DND-41 (cell line): ENCODE measurements around the gene THSD4.

Experiments
- ATAC-seq: fragments of 200-7000 bp; cut with Tn5 transposase; 3 replicates; pipeline ENCODE4 v1.9.1; 2021; ENCODE audit warnings: low read depth; ENCODE audit not compliant: insufficient read depth
- DNase-seq: peaks from one replicate; pipeline ENCODE4 v3.0.0-alpha.2; 2020
- H2AFZ ChIP-seq: 2 replicates; pipeline ENCODE4 v1.6.0; 2012; ENCODE audit warnings: low read depth, low read length
- H3K27ac ChIP-seq: 2 replicates; pipeline ENCODE4 v1.5.1; 2012; ENCODE audit warnings: low read length, inconsistent platforms
- H3K27me3 ChIP-seq: fragments of 200-600 bp; sonication (generic); 2 replicates; pipeline ENCODE4 v1.6.0; 2012; ENCODE audit warnings: low read length, mild to moderate bottlenecking, inconsistent platforms; ENCODE audit not compliant: insufficient read depth, poor library complexity
- H3K36me3 ChIP-seq: 2 replicates; pipeline ENCODE4 v1.5.1; 2012; ENCODE audit warnings: low read length, inconsistent platforms; ENCODE audit not compliant: insufficient read depth
- H3K4me1 ChIP-seq: 2 replicates; pipeline ENCODE4 v1.5.1; 2012; ENCODE audit warnings: mild to moderate bottlenecking, low read length; ENCODE audit not compliant: insufficient read depth
- H3K4me2 ChIP-seq: 2 replicates; pipeline ENCODE4 v1.6.0; 2012; ENCODE audit warnings: mild to moderate bottlenecking, moderate library complexity, low read length, inconsistent platforms; ENCODE audit not compliant: insufficient read depth
- H3K4me3 ChIP-seq, 2 experiments: fragments of 200-600 bp in 1 of 2; shearing (Covaris generic) in 1 of 2; 2 replicates each; pipeline ENCODE4 v1.5.1; 2012 to 2016; ENCODE audit warnings: inconsistent platforms in 2 of 2, low read length in 2 of 2, mild to moderate bottlenecking in 2 of 2, low read depth in 1 of 2, moderate library complexity in 1 of 2
- H3K79me2 ChIP-seq: 2 replicates; pipeline ENCODE4 v1.6.0; 2012; ENCODE audit warnings: low read length, inconsistent platforms; ENCODE audit not compliant: insufficient read depth
- H3K9ac ChIP-seq: 2 replicates; pipeline ENCODE4 v1.6.0; 2012; ENCODE audit warnings: low read depth, mild to moderate bottlenecking, inconsistent platforms, low read length, moderate library complexity
- H3K9me3 ChIP-seq: 2 replicates; pipeline ENCODE4 v1.5.1; 2012; ENCODE audit warnings: low read length, moderate library complexity, mild to moderate bottlenecking, inconsistent platforms; ENCODE audit not compliant: insufficient read depth, severe bottlenecking
- H4K20me1 ChIP-seq: 2 replicates; pipeline ENCODE4 v1.6.0; 2012; ENCODE audit warnings: low read length; ENCODE audit not compliant: insufficient read depth
- CTCF ChIP-seq: IDR thresholded peaks from 2 replicates; pipeline ENCODE4 v1.5.1; 2012; ENCODE audit warnings: borderline replicate concordance, low read length, moderate library complexity, mild to moderate bottlenecking; ENCODE audit not compliant: poor library complexity, severe bottlenecking; ENCODE audit errors: extremely low read depth
- EZH2 ChIP-seq: IDR thresholded peaks from 3 replicates; pipeline ENCODE4 v1.6.1; 2012; ENCODE audit warnings: borderline replicate concordance, low read depth, mild to moderate bottlenecking, moderate library complexity, low read length, inconsistent platforms; ENCODE audit not compliant: severe bottlenecking

THSD4 gene

GRCh38 chr15:71715914-71716313, 600.6 kb downstream of the THSD4 start:
- TF ChIP-seq CTCF = no peak
- TF ChIP-seq EZH2 = no peak
- H3K79me2 ChIP-seq = no peaks in the 10 kb centered on the region

GRCh38 chr15:71716990-71717389, 601.7 kb downstream of the THSD4 start:
- H3K9me3 ChIP-seq = no peaks in the 10 kb centered on the region
- H3K79me2 ChIP-seq = no peaks in the 10 kb centered on the region
- H3K4me3 ChIP-seq = no peak overlapping the region
- H3K4me1 ChIP-seq = no peaks in the 10 kb centered on the region
- DNase-seq (no peak), ATAC-seq (no peak)
- no peak for TF ChIP-seq CTCF
- no peak for TF ChIP-seq EZH2
- no peak overlapping the region for H3K9ac ChIP-seq
- H2AFZ ChIP-seq = no peak overlapping the region
- no peaks in the 10 kb centered on the region for H3K27me3 ChIP-seq
- no peaks in the 10 kb centered on the region for H3K36me3 ChIP-seq
- H3K27ac ChIP-seq = no peak overlapping the region
- H3K4me2 ChIP-seq = no peak overlapping the region
- no peaks in the 10 kb centered on the region for H4K20me1 ChIP-seq

More at GRCh38 chr15:71715914-71716313, 600.6 kb downstream of the THSD4 start:
- Histone ChIP-seq H3K4me2 (no peak overlapping the region), H3K9ac (no peak overlapping the region), H3K4me3 (no peak overlapping the region), H2AFZ (no peak overlapping the region), H3K9me3 (no peaks in the 10 kb centered on the region), H4K20me1 (no peaks in the 10 kb centered on the region), H3K27me3 (no peaks in the 10 kb centered on the region), H3K36me3 (no peaks in the 10 kb centered on the region), H3K27ac (no peak overlapping the region), H3K4me1 (no peaks in the 10 kb centered on the region)
- DNase-seq = no peak
- no peak for ATAC-seq

- Histone ChIP-seq H3K4me3 (no peak overlapping the region), H3K36me3 (no peaks in the 10 kb centered on the region), H2AFZ (no peak overlapping the region), H3K9ac (no peak overlapping the region), H4K20me1 (no peaks in the 10 kb centered on the region), H3K4me2 (no peak overlapping the region), H3K27ac (no peak overlapping the region), H3K27me3 (no peaks in the 10 kb centered on the region), H3K9me3 (no peaks in the 10 kb centered on the region), H3K79me2 (no peaks in the 10 kb centered on the region), H3K4me1 (no peaks in the 10 kb centered on the region)
- DNase-seq = no peak
- no peak for ATAC-seq
- no peak for TF ChIP-seq EZH2
- TF ChIP-seq CTCF = no peak
Observed at GRCh38 chr15:71718116-71718910, 603.0 kb downstream of the THSD4 start.
